Measurements from ENCODE around the gene PFKL.

PFKL gene

GRCh38 chr21:44299458-44300261 lies at the start of gene PFKL:
Gene PFKL, plus strand, starts transcription at chr21:44300053. Its CDS starts 53 bp downstream, at chr21:44300106.
- Histone ChIP-seq H3K27me3 (no peaks in the 10 kb centered on the region), H3K9me3 (no peaks in the 10 kb centered on the region), H4K20me1 (peaks cover 43% of the 10 kb centered on the region), H3K9ac (peak within 1 kb of the TSS; percentile 89), H3K27ac (peak within 1 kb of the TSS; percentile 95), H3K4me1 (peaks cover 88% of the 10 kb centered on the region), H3K4me2 (peak within 1 kb of the TSS; percentile 99), H3K4me3 (peak within 1 kb of the TSS; percentile 84), H3K36me3 (peaks cover 3% of the 10 kb centered on the region; the same call in 1 of the 2 replicates)
- no peak for TF ChIP-seq Cebpa-rat (IDR thresholded peaks at IDR 0.05)

GRCh38 chr21:44253832-44254710 lies 45.8 kb upstream of the PFKL start:
- Histone ChIP-seq H3K4me2 (peak overlapping the region; percentile 71), H3K4me1 (peaks cover 33% of the 10 kb centered on the region), H3K4me3 (no peak overlapping the region), H3K27me3 (no peaks in the 10 kb centered on the region), H3K9me3 (no peaks in the 10 kb centered on the region), H3K36me3 (no peaks in the 10 kb centered on the region), H3K9ac (no peak overlapping the region), H4K20me1 (no peaks in the 10 kb centered on the region), H3K27ac (0 out of 2 replicates have a peak overlapping the region, but pooled peaks have one; percentile 5)
- TF ChIP-seq Cebpa-rat (IDR thresholded peaks at IDR 0.05): no peak

GRCh38 chr21:44255511-44255981 lies 44.3 kb upstream of the PFKL start:
- no peak overlapping the region for H3K9ac ChIP-seq
- H3K27me3 ChIP-seq: no peaks in the 10 kb centered on the region
- H3K4me3 ChIP-seq: no peak overlapping the region

GRCh38 chr21:44258056-44258725 lies 41.7 kb upstream of the PFKL start:
- no peak overlapping the region for H3K9ac ChIP-seq
- H3K4me1 ChIP-seq: peaks cover 52% of the 10 kb centered on the region
- H3K4me3 ChIP-seq: no peak overlapping the region
- H3K9me3 ChIP-seq: no peaks in the 10 kb centered on the region
- H4K20me1 ChIP-seq: no peaks in the 10 kb centered on the region
- no peaks in the 10 kb centered on the region for H3K27me3 ChIP-seq
- no peak overlapping the region for H3K27ac ChIP-seq
- no peak for TF ChIP-seq Cebpa-rat (IDR thresholded peaks at IDR 0.05)
- no peaks in the 10 kb centered on the region for H3K36me3 ChIP-seq
- H3K4me2 ChIP-seq: no peak overlapping the region

More at GRCh38 chr21:44255511-44255981, 44.3 kb upstream of the PFKL start:
- no peak overlapping the region for H3K27ac ChIP-seq
- H3K9me3 ChIP-seq: no peaks in the 10 kb centered on the region
- no peak for TF ChIP-seq Cebpa-rat (IDR thresholded peaks at IDR 0.05)
- peaks cover 40% of the 10 kb centered on the region for H3K4me1 ChIP-seq
- no peaks in the 10 kb centered on the region for H3K36me3 ChIP-seq
- no peaks in the 10 kb centered on the region for H4K20me1 ChIP-seq
- peak overlapping the region; percentile 71 for H3K4me2 ChIP-seq

- no peak for TF ChIP-seq Cebpa-rat (IDR thresholded peaks at IDR 0.05)
- Histone ChIP-seq H3K27me3 (no peaks in the 10 kb centered on the region), H3K36me3 (no peaks in the 10 kb centered on the region), H3K9ac (no peak overlapping the region), H4K20me1 (no peaks in the 10 kb centered on the region), H3K27ac (no peak overlapping the region), H3K4me3 (no peak overlapping the region), H3K4me2 (no peak overlapping the region), H3K9me3 (no peaks in the 10 kb centered on the region), H3K4me1 (peaks cover 55% of the 10 kb centered on the region)
Observed at GRCh38 chr21:44259082-44259705, 40.7 kb upstream of the PFKL start.

- H3K4me2 ChIP-seq: no peak overlapping the region
- H3K9me3 ChIP-seq: no peaks in the 10 kb centered on the region
- no peak overlapping the region for H3K27ac ChIP-seq
- no peaks in the 10 kb centered on the region for H4K20me1 ChIP-seq
- no peak for TF ChIP-seq Cebpa-rat (IDR thresholded peaks at IDR 0.05)
- no peak overlapping the region for H3K4me3 ChIP-seq
- peaks cover 55% of the 10 kb centered on the region for H3K4me1 ChIP-seq
- H3K9ac ChIP-seq: no peak overlapping the region
- no peaks in the 10 kb centered on the region for H3K36me3 ChIP-seq
- H3K27me3 ChIP-seq: no peaks in the 10 kb centered on the region
Observed at GRCh38 chr21:44260066-44260465, 39.8 kb upstream of the PFKL start.

- no peaks in the 10 kb centered on the region for H4K20me1 ChIP-seq
- no peak overlapping the region for H3K4me3 ChIP-seq
- H3K27ac ChIP-seq: no peak overlapping the region
- no peaks in the 10 kb centered on the region for H3K36me3 ChIP-seq
- peaks cover 55% of the 10 kb centered on the region for H3K4me1 ChIP-seq
- no peaks in the 10 kb centered on the region for H3K9me3 ChIP-seq
- no peak for TF ChIP-seq Cebpa-rat (IDR thresholded peaks at IDR 0.05)
- no peak overlapping the region for H3K9ac ChIP-seq
- 0 out of 2 replicates have a peak overlapping the region, but pooled peaks have one; percentile 19 for H3K4me2 ChIP-seq
- no peaks in the 10 kb centered on the region for H3K27me3 ChIP-seq
Observed at GRCh38 chr21:44260791-44261631, 38.8 kb upstream of the PFKL start.

- Histone ChIP-seq H3K9ac (no peak within 1 kb of the TSS), H3K4me1 (peaks cover 56% of the 10 kb centered on the region), H3K4me3 (no peak within 1 kb of the TSS), H4K20me1 (no peaks in the 10 kb centered on the region), H3K9me3 (no peaks in the 10 kb centered on the region), H3K4me2 (0 out of 2 replicates have a peak within 1 kb of the TSS, but pooled peaks have one; percentile 19), H3K27me3 (no peaks in the 10 kb centered on the region), H3K27ac (no peak within 1 kb of the TSS), H3K36me3 (no peaks in the 10 kb centered on the region)
- no peak for TF ChIP-seq Cebpa-rat (IDR thresholded peaks at IDR 0.05)
Observed at GRCh38 chr21:44261675-44262295, 38.1 kb upstream of the PFKL start, which contains the start of gene DNMT3L. Gene DNMT3L, minus strand, starts transcription at chr21:44261897. Its CDS starts 638 bp downstream, at chr21:44261259.

Data from BLaER1 (cell line).